ENCODE data around the gene COA7. TPM values are rescaled to one million over a fixed set of nuclear protein-coding genes. Genes with fewer than 3 reads are reported as not detected.

COA7 gene
- total and polyA plus RNA-seq, 10 of the 15 experiments (the other 5 are each of a cell fraction or from before 2014, with no cell fraction given), result 7.5 to 20.2 (median 15.4) TPM

- TF ChIP-seq MYC (IDR thresholded peaks at IDR 0.05; ENCODE audit: insufficient read depth, insufficient read length, insufficient replicate concordance, low read length, severe bottlenecking), result no peak
- TF ChIP-seq, protein P1, sequence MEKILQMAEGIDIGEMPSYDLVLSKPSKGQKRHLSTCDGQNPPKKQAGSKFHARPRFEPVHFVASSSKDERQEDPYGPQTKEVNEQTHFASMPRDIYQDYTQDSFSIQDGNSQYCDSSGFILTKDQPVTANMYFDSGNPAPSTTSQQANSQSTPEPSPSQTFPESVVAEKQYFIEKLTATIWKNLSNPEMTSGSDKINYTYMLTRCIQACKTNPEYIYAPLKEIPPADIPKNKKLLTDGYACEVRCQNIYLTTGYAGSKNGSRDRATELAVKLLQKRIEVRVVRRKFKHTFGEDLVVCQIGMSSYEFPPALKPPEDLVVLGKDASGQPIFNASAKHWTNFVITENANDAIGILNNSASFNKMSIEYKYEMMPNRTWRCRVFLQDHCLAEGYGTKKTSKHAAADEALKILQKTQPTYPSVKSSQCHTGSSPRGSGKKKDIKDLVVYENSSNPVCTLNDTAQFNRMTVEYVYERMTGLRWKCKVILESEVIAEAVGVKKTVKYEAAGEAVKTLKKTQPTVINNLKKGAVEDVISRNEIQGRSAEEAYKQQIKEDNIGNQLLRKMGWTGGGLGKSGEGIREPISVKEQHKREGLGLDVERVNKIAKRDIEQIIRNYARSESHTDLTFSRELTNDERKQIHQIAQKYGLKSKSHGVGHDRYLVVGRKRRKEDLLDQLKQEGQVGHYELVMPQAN (conservative IDR thresholded peaks at IDR 0.05), result no peak
- TF ChIP-seq SUZ12 (IDR thresholded peaks at IDR 0.05; ENCODE audit: unreplicated experiment), result no peak
- TF ChIP-seq NRF1 (conservative IDR thresholded peaks at IDR 0.05; ENCODE audit: low read depth, low read length), result no peak
- no peak for TF ChIP-seq SMC3 (IDR thresholded peaks at IDR 0.05; ENCODE audit: borderline replicate concordance, low read length)
Measured at GRCh38 chr1:52680353-52680752, 17.8 kb downstream of the COA7 start (continued).

DNA sequence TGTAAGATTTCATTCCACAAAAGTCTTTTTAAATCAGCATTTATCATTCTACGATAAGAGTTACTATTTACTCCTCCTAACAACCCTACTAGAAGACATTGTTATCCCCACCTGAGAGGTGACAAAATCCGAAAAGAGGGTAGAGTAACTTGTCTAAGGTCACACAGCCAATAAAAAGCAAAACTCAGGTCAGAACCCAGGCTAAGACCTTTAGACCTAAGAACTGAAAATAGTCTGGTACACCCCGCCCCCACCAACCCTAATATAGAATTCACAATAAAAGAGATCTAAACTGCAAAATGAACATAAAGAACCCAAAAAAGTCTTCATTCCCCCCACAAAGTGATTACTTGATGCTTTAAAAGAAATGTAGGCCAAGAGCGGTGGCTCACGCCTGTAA lies 18.6 kb downstream of the COA7 start:
- CTCF ChIA-PET, result no interaction called here
- TF ChIP-seq SMARCA5 (IDR thresholded peaks at IDR 0.05) (no peak), ZBED1 (IDR thresholded peaks at IDR 0.05; ENCODE audit: borderline replicate concordance) (no peak), MEF2B (IDR thresholded peaks at IDR 0.05; ENCODE audit: partially characterized antibody, poor library complexity, severe bottlenecking) (no peak), FOS (IDR thresholded peaks at IDR 0.05; ENCODE audit: borderline replicate concordance, extremely low read depth, insufficient read length) (no peak), RAD21 (IDR thresholded peaks at IDR 0.05; ENCODE audit: insufficient read depth, low read depth, low read length) (no peak), SREBF2 (IDR thresholded peaks at IDR 0.05; ENCODE audit: low read length) (no peak), CBX3 (IDR thresholded peaks at IDR 0.05; ENCODE audit: borderline replicate concordance, low read depth) (no peak), IRF3 (IDR thresholded peaks at IDR 0.05) (no peak), CHD2 (IDR thresholded peaks at IDR 0.05; ENCODE audit: borderline replicate concordance, low read depth, low read length) (no peak)
- TF ChIP-seq, protein P2, sequence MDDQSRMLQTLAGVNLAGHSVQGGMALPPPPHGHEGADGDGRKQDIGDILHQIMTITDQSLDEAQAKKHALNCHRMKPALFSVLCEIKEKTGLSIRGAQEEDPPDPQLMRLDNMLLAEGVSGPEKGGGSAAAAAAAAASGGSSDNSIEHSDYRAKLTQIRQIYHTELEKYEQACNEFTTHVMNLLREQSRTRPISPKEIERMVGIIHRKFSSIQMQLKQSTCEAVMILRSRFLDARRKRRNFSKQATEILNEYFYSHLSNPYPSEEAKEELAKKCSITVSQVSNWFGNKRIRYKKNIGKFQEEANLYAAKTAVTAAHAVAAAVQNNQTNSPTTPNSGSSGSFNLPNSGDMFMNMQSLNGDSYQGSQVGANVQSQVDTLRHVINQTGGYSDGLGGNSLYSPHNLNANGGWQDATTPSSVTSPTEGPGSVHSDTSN (IDR thresholded peaks at IDR 0.05; ENCODE audit: insufficient replicate concordance, low read depth, low read length), result no peak
- TF ChIP-seq, protein P3, sequence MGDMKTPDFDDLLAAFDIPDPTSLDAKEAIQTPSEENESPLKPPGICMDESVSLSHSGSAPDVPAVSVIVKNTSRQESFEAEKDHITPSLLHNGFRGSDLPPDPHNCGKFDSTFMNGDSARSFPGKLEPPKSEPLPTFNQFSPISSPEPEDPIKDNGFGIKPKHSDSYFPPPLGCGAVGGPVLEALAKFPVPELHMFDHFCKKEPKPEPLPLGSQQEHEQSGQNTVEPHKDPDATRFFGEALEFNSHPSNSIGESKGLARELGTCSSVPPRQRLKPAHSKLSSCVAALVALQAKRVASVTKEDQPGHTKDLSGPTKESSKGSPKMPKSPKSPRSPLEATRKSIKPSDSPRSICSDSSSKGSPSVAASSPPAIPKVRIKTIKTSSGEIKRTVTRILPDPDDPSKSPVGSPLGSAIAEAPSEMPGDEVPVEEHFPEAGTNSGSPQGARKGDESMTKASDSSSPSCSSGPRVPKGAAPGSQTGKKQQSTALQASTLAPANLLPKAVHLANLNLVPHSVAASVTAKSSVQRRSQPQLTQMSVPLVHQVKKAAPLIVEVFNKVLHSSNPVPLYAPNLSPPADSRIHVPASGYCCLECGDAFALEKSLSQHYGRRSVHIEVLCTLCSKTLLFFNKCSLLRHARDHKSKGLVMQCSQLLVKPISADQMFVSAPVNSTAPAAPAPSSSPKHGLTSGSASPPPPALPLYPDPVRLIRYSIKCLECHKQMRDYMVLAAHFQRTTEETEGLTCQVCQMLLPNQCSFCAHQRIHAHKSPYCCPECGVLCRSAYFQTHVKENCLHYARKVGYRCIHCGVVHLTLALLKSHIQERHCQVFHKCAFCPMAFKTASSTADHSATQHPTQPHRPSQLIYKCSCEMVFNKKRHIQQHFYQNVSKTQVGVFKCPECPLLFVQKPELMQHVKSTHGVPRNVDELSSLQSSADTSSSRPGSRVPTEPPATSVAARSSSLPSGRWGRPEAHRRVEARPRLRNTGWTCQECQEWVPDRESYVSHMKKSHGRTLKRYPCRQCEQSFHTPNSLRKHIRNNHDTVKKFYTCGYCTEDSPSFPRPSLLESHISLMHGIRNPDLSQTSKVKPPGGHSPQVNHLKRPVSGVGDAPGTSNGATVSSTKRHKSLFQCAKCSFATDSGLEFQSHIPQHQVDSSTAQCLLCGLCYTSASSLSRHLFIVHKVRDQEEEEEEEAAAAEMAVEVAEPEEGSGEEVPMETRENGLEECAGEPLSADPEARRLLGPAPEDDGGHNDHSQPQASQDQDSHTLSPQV (IDR thresholded peaks at IDR 0.05), result no peak

More for the DNA sequence above, 18.6 kb downstream of the COA7 start:
- DNase-seq (ENCODE audit: low read depth, low spot score), result no peak
- Histone ChIP-seq H3K36me3 (ENCODE audit: control insufficient read depth in 2 of 2, insufficient read depth in 2 of 2, low read length in 1 of 2) (no peaks in the 10 kb centered on the region), H3K4me3 (no peak overlapping the region), H3K9me3 (replicated peaks; ENCODE audit: control insufficient read depth, insufficient read depth, low read length) (no peaks in the 10 kb centered on the region), H3K27ac (ENCODE audit: control insufficient read depth, insufficient read depth) (no peak overlapping the region), H3K27me3 (replicated peaks in 1 of 2; ENCODE audit: control insufficient read depth in 2 of 2, insufficient read depth in 2 of 2, low read length in 1 of 2) (no peaks in the 10 kb centered on the region), H4K20me1 (ENCODE audit: control insufficient read depth, insufficient read depth) (no peaks in the 10 kb centered on the region), H3K4me2 (ENCODE audit: control insufficient read depth, insufficient read depth) (no peak overlapping the region), H3K4me1 (ENCODE audit: control insufficient read depth, insufficient read depth, low read length) (no peaks in the 10 kb centered on the region), H2AFZ (ENCODE audit: control insufficient read depth, low read depth, low read length) (no peak overlapping the region), H3K9ac (ENCODE audit: control insufficient read depth, insufficient read depth, low read length) (no peak overlapping the region), H3K79me2 (ENCODE audit: control insufficient read depth, insufficient read depth, low read length) (no peaks in the 10 kb centered on the region)
- no peak for FAIRE-seq
- ChIA-PET RAD21 (ENCODE audit: unreplicated experiment) (no interaction called here), SMC1A (ENCODE audit: uncharacterized antibody, unreplicated experiment) (no interaction called here), POLR2A (no interaction called here)
- intact Hi-C loops (cut with micrococcal nuclease; ENCODE audit: unreplicated experiment), result no loop called here
- BruUV-seq (replicated peaks), result no TSS peak
- in situ Hi-C loops (cut with MboI), result no loop called here
- WGBS (ENCODE audit: insufficient coverage, insufficient replicate concordance, low lambda C conversion rate, missing lambda C conversion rate), result 77% methylated on average over 5 of the region's 5 CpGs
- ATAC-seq, result no peak
